Upper lobe of left lung (tissue), 4 donors: Measurements from ENCODE around the gene SELENOO.

Experiments
- CTCF ChIP-seq, 6 experiments: fragments of 450-650 bp in 4 of 6; fragments of 200-600 bp in 2 of 6; sonication (generic) in 2 of 6; IDR thresholded peaks; one replicate each; pipeline ENCODE4 v1.5.1; 2016 to 2019; ENCODE audit warnings: antibody characterized with exemption in 6 of 6
- POLR2A ChIP-seq, 4 donors: fragments of 450-650 bp; IDR thresholded peaks; one replicate each; pipeline ENCODE4 v1.5.1; 2016 to 2017; ENCODE audit warnings: antibody characterized with exemption in 4 of 4, mild to moderate bottlenecking in 2 of 4
- POLR2AphosphoS5 ChIP-seq, 2 donors: sonication (generic); formaldehyde crosslinking; IDR thresholded peaks; one replicate each; pipeline ENCODE4 v1.5.1; 2017; ENCODE audit warnings: antibody characterized with exemption in 2 of 2

- no peak for TF ChIP-seq POLR2A (IDR thresholded peaks at IDR 0.05)
- TF ChIP-seq CTCF (IDR thresholded peaks at IDR 0.05), result no peak
- TF ChIP-seq POLR2AphosphoS5 (IDR thresholded peaks at IDR 0.05), result no peak
These were observed 18.4 kb downstream of the SELENOO start for GRCh38 chr22:50218996-50219727.
